NAMALWA (cell line): ENCODE measurements around the gene TMPRSS2.

ENCODE experiments used
- DNase-seq: peaks from one replicate; pipeline ENCODE4 v3.0.0-alpha.2; 2015; ENCODE audit warnings: low spot score

TMPRSS2 gene

GRCh38 chr21:41507521-41508414 is at the start of gene TMPRSS2:
TMPRSS2 (minus strand) TSS chr21:41508158; CDS start chr21:41498133, 10,025 bp downstream.
- DNase-seq: no peak

GRCh38 chr21:41555057-41555456 is 47.1 kb upstream of the TMPRSS2 start:
- no peak for DNase-seq

- no peak for DNase-seq
These were observed 44.3 kb upstream of the TMPRSS2 start for GRCh38 chr21:41552254-41552653.

GRCh38 chr21:41548781-41549180 is 40.8 kb upstream of the TMPRSS2 start:
- no peak for DNase-seq

GRCh38 chr21:41547111-41547510 is 39.2 kb upstream of the TMPRSS2 start:
- DNase-seq: no peak

- DNase-seq: no peak
These were observed 37.8 kb upstream of the TMPRSS2 start for GRCh38 chr21:41545500-41546359.

GRCh38 chr21:41542727-41543126 is 34.8 kb upstream of the TMPRSS2 start:
- DNase-seq: no peak

GRCh38 chr21:41537356-41537755 is 29.4 kb upstream of the TMPRSS2 start:
- no peak for DNase-seq

GRCh38 chr21:41536827-41537103 is 28.8 kb upstream of the TMPRSS2 start:
- DNase-seq: no peak

GRCh38 chr21:41536076-41536826 is 28.3 kb upstream of the TMPRSS2 start:
- no peak for DNase-seq

GRCh38 chr21:41530366-41530765 is 22.4 kb upstream of the TMPRSS2 start:
- DNase-seq: no peak

GRCh38 chr21:41529769-41530168 is 21.8 kb upstream of the TMPRSS2 start:
- DNase-seq: no peak

GRCh38 chr21:41526478-41527087 is 18.6 kb upstream of the TMPRSS2 start:
- no peak for DNase-seq

- DNase-seq: no peak
These were observed 15.2 kb upstream of the TMPRSS2 start for GRCh38 chr21:41523175-41523574.

- no peak for DNase-seq
These were observed 13.6 kb upstream of the TMPRSS2 start for GRCh38 chr21:41521489-41522027.

GRCh38 chr21:41520560-41521442 is 12.8 kb upstream of the TMPRSS2 start:
- no peak for DNase-seq

GRCh38 chr21:41519806-41520559 is 12.0 kb upstream of the TMPRSS2 start:
- DNase-seq: no peak

- DNase-seq: no peak
These were observed 10.8 kb upstream of the TMPRSS2 start for GRCh38 chr21:41518757-41519156.

GRCh38 chr21:41511858-41512257 is 3.9 kb upstream of the TMPRSS2 start:
- DNase-seq: no peak

GRCh38 chr21:41510500-41510899 is 2.5 kb upstream of the TMPRSS2 start:
- no peak for DNase-seq
